K562 (cell line): ENCODE measurements around the gene ARR3. TPM values are rescaled to one million over a fixed set of nuclear protein-coding genes. Genes with fewer than 3 reads are reported as not detected.

ENCODE experiments used
- ATF7 ChIP-seq: fragments of 450-650 bp; IDR thresholded peaks from 2 replicates; pipeline ENCODE4 v1.7.1; 2014; ENCODE audit warnings: mild to moderate bottlenecking, moderate library complexity
- CBX1 ChIP-seq: sonication (generic); IDR thresholded peaks from 2 replicates; pipeline ENCODE4 v1.6.1; 2016; ENCODE audit warnings: antibody characterized with exemption, low read depth, mild to moderate bottlenecking
- CXXC5 ChIP-seq: fragments of 250-450 bp; sonication (Bioruptor Pico); IDR thresholded peaks from 2 replicates; pipeline ENCODE4 v1.8.0; 2022; ENCODE audit warnings: inconsistent platforms, mild to moderate bottlenecking, moderate library complexity
- EGR1 ChIP-seq: fragments of 450-650 bp; conservative IDR thresholded peaks from 2 replicates; pipeline ENCODE4 v1.6.1; 2017; ENCODE audit warnings: mild to moderate bottlenecking
- GABPA ChIP-seq: fragments of 200-800 bp; sonication (Bioruptor generic); conservative IDR thresholded peaks from 2 replicates; pipeline ENCODE4 v1.6.1; 2016; ENCODE audit warnings: low read depth, missing genetic modification characterization, missing compliant biosample characterization
- GABPB1 ChIP-seq: sonication (generic); formaldehyde crosslinking; IDR thresholded peaks from 2 replicates; pipeline ENCODE4 v1.8.0; 2022; ENCODE audit warnings: mild to moderate bottlenecking, missing genetic modification reagents
- HCFC1 ChIP-seq: IDR thresholded peaks from 2 replicates; pipeline ENCODE4 v1.6.1; 2012; ENCODE audit warnings: low read depth, low read length, improper control_type of control experiment
- HDAC6 ChIP-seq: IDR thresholded peaks from 2 replicates; pipeline ENCODE4 v1.6.1; 2012; ENCODE audit warnings: low read depth, mild to moderate bottlenecking, control low read depth, inconsistent platforms, low read length, moderate library complexity
- KDM5B ChIP-seq: fragments of 200-600 bp; sonication (generic); IDR thresholded peaks from 2 replicates; pipeline ENCODE4 v1.6.1; 2012; ENCODE audit warnings: low read depth, mild to moderate bottlenecking, moderate library complexity, low read length, control low read depth, inconsistent platforms; ENCODE audit not compliant: insufficient replicate concordance
- L3MBTL2 ChIP-seq: fragments of 450-650 bp; IDR thresholded peaks from 2 replicates; pipeline ENCODE4 v1.6.1; 2016; ENCODE audit warnings: mild to moderate bottlenecking, moderate library complexity
- MAZ ChIP-seq, 2 experiments: fragments of 450-650 bp in 1 of 2; sonication (generic) in 1 of 2; formaldehyde crosslinking; IDR thresholded peaks in 1 of 2; conservative IDR thresholded peaks in 1 of 2; 2 replicates each; pipeline versions ENCODE4 v1.4.0 to v1.5.0; 2020; ENCODE audit warnings: mild to moderate bottlenecking in 1 of 2, missing genetic modification reagents in 1 of 2
- POLR2AphosphoS5 ChIP-seq: IDR thresholded peaks from 2 replicates; pipeline ENCODE4 v1.6.1; 2011; ENCODE audit warnings: mild to moderate bottlenecking, low read depth, low read length, moderate library complexity; ENCODE audit not compliant: control insufficient read depth, insufficient read depth
- POLR2B ChIP-seq: fragments of 450-650 bp; IDR thresholded peaks from 2 replicates; pipeline ENCODE4 v1.6.1; 2018; ENCODE audit warnings: low read depth; ENCODE audit not compliant: partially characterized antibody
- RBFOX2 ChIP-seq: fragments of 200-400 bp; formaldehyde crosslinking; IDR thresholded peaks from 2 replicates; pipeline ENCODE4 v1.6.1; 2017; ENCODE audit warnings: low read depth, mild to moderate bottlenecking, low read length, moderate library complexity
- RBM22 ChIP-seq: fragments of 200-400 bp; formaldehyde crosslinking; IDR thresholded peaks from 2 replicates; pipeline ENCODE4 v1.6.1; 2018; ENCODE audit warnings: low read length, low read depth; ENCODE audit not compliant: poor library complexity, severe bottlenecking
- TAF1 ChIP-seq: IDR thresholded peaks from 2 replicates; pipeline ENCODE4 v1.6.1; 2011; ENCODE audit warnings: mild to moderate bottlenecking, low read length, moderate library complexity; ENCODE audit not compliant: insufficient read depth, control insufficient read depth, severe bottlenecking; ENCODE audit errors: extremely low read depth
- YY1 ChIP-seq, 3 experiments: IDR thresholded peaks; 2 replicates each; pipeline ENCODE4 v1.6.1; 2011; ENCODE audit warnings: low read length in 2 of 3, mild to moderate bottlenecking in 2 of 3, moderate library complexity in 2 of 3, borderline replicate concordance in 1 of 3, control low read depth in 1 of 3, low read depth in 1 of 3; ENCODE audit not compliant: insufficient read depth in 3 of 3, insufficient replicate concordance in 2 of 3, control insufficient read depth in 1 of 3, insufficient read length in 1 of 3; ENCODE audit errors: extremely low read depth in 1 of 3
- polyA plus RNA-seq, 8 experiments: library from polyadenylated mRNA; depleted of rRNA in 4 of 8; stranded (reverse) in 5 of 8; unstranded in 3 of 8; fragments of >200 nt; fragmentation: Nextera tagmentation in 2 of 8; fragmentation: Illumina TruSeq in 1 of 8; extraction: Ambion mirVana in 2 of 8; extraction: Trizol in 1 of 8; gene quantifications; 2 replicates each; pipeline versions ENCODE4 v1.2.1 to v1.2.3, GENCODE V29; 2011 to 2014; ENCODE audit warnings: inconsistent platforms in 1 of 8, missing spikeins in 1 of 8
- total RNA-seq, 7 experiments: library from RNA; depleted of rRNA in 6 of 7; stranded (reverse); fragments of >200 nt in 6 of 7; fragmentation: Illumina TruSeq in 2 of 7; extraction: Trizol in 2 of 7; gene quantifications; 2 replicates each; pipeline versions ENCODE4 v1.2.1 to v1.2.3, GENCODE V29; 2011 to 2021; ENCODE audit warnings: low replicate concordance in 1 of 7
- TF ChIP-seq, protein P1 (sequence below), 2 experiments: fragments of 450-650 bp; conservative IDR thresholded peaks; 2 replicates each; pipeline ENCODE4 v1.6.1; 2017; ENCODE audit warnings: mild to moderate bottlenecking in 2 of 2, moderate library complexity in 2 of 2
- TF ChIP-seq, protein P2 (sequence below): sonication (generic); formaldehyde crosslinking; IDR thresholded peaks from 2 replicates; pipeline ENCODE4 v1.8.0; 2023; ENCODE audit warnings: mild to moderate bottlenecking, missing genetic modification reagents
- TF ChIP-seq, protein P3 (sequence below): sonication (generic); formaldehyde crosslinking; IDR thresholded peaks from 2 replicates; pipeline ENCODE4 v1.8.0; 2022; ENCODE audit warnings: mild to moderate bottlenecking, low read depth, missing genetic modification reagents

Gene ARR3
- total and polyA plus RNA-seq, 9 of the 15 experiments (the other 6 are each of a cell fraction or from before 2014, with no cell fraction given): not detected

DNA sequence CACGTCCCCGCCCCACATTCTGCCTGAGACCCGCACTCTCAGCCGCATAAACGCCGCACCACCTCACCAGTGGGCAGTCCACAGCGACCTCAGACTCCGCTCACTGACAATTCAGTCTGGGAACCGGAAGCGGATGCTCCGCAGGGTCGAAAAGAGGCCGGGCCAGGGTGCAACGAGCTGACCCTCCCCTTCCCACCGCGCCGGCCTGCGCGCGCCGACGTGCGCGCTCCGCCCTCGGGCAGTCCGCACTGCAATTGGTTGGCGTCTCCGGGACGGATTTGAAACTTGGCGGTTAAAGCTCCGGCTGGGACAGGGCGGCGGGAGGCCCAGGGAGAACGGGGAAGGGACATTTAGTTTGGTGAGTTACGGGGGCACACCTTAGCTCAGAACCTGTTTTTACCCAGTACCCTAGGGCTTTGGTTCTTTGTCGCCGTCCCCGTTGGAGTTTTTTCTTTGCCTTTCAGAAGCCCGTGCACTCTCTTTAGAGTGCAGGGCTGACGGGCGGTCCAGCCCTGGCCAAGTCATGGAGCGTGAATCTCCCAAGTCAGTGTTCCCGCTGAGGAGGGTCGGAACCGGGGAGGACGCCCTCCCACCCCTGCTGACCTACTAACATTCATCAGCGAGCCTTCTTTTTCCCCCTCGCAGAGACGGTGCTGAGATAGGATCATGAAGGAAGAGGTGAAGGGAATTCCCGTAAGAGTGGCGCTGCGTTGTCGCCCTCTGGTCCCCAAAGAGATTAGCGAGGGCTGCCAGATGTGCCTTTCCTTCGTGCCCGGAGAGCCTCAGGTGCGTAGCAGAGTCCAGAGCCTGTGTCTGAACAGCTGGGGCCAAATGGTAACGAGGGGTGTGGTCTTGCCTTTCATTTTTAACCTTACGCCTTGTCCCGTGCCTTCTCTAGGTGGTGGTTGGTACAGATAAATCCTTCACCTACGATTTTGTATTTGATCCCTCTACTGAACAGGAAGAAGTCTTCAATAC lies 21.9 kb downstream of the ARR3 start, which contains the start of the genes KIF4A and PDZD11 (continued):
- TF ChIP-seq, protein P1, sequence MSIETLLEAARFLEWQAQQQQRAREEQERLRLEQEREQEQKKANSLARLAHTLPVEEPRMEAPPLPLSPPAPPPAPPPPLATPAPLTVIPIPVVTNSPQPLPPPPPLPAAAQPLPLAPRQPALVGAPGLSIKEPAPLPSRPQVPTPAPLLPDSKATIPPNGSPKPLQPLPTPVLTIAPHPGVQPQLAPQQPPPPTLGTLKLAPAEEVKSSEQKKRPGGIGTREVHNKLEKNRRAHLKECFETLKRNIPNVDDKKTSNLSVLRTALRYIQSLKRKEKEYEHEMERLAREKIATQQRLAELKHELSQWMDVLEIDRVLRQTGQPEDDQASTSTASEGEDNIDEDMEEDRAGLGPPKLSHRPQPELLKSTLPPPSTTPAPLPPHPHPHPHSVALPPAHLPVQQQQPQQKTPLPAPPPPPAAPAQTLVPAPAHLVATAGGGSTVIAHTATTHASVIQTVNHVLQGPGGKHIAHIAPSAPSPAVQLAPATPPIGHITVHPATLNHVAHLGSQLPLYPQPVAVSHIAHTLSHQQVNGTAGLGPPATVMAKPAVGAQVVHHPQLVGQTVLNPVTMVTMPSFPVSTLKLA (conservative IDR thresholded peaks at IDR 0.05): peak; percentile 56 to 73
- TF ChIP-seq EGR1: no peak
- peak; percentile 55 for TF ChIP-seq POLR2B
- TF ChIP-seq, protein P2, sequence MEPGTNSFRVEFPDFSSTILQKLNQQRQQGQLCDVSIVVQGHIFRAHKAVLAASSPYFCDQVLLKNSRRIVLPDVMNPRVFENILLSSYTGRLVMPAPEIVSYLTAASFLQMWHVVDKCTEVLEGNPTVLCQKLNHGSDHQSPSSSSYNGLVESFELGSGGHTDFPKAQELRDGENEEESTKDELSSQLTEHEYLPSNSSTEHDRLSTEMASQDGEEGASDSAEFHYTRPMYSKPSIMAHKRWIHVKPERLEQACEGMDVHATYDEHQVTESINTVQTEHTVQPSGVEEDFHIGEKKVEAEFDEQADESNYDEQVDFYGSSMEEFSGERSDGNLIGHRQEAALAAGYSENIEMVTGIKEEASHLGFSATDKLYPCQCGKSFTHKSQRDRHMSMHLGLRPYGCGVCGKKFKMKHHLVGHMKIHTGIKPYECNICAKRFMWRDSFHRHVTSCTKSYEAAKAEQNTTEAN: no peak
- TF ChIP-seq MAZ (CRISPR knock-in tag; conservative IDR thresholded peaks at IDR 0.05 in 1 of 2, IDR thresholded peaks at IDR 0.05 in 1 of 2): peak; percentile 20 to 36; a peak in 1 of 4 replicates
- TF ChIP-seq HDAC6: no peak
- TF ChIP-seq CXXC5 (CRISPR knock-in tag): peak; percentile 89
- TF ChIP-seq HCFC1: peak; percentile 43; the same call in 1 of the 2 replicates
- TF ChIP-seq, protein P3, sequence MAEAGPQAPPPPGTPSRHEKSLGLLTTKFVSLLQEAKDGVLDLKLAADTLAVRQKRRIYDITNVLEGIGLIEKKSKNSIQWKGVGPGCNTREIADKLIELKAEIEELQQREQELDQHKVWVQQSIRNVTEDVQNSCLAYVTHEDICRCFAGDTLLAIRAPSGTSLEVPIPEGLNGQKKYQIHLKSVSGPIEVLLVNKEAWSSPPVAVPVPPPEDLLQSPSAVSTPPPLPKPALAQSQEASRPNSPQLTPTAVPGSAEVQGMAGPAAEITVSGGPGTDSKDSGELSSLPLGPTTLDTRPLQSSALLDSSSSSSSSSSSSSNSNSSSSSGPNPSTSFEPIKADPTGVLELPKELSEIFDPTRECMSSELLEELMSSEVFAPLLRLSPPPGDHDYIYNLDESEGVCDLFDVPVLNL (CRISPR knock-in tag): peak; percentile 97
- TF ChIP-seq GABPA (tag): peak; percentile 92
- TF ChIP-seq KDM5B: peak; percentile 83
- TF ChIP-seq L3MBTL2: peak; percentile 14; the same call in 1 of the 2 replicates
- TF ChIP-seq RBFOX2: peak; percentile 93
- TF ChIP-seq TAF1: peak; percentile 67
- TF ChIP-seq ATF7: 0 out of 2 replicates have a peak, but pooled peaks have one; percentile 19
- TF ChIP-seq RBM22: no peak
- TF ChIP-seq GABPB1: peak; percentile 69; the same call in 1 of the 2 replicates
- peak; percentile 76 for TF ChIP-seq POLR2AphosphoS5
- TF ChIP-seq CBX1: 0 out of 2 replicates have a peak, but pooled peaks have one; percentile 32
- TF ChIP-seq YY1 (IDR thresholded peaks at IDR 0.05; ENCODE audit: borderline replicate concordance in 1 of 3, control insufficient read depth in 1 of 3, extremely low read depth in 1 of 3, insufficient read depth in 3 of 3, insufficient read length in 1 of 3, insufficient replicate concordance in 2 of 3, low read depth in 1 of 3, low read length in 2 of 3): peak in 1 of 3 experiments; percentile 31
